ENCODE measurements around the gene IGSF6. TPM values are rescaled to one million over a fixed set of nuclear protein-coding genes. Genes with fewer than 3 reads are reported as not detected.

IGSF6 gene
- total RNA-seq, 1 experiment from 2014 or later = 0.23 TPM

- in situ Hi-C loops (cut with HindIII; ENCODE audit: low pct_unique_long_range_greater_than_20kb, low sequenced_read_pairs) = no loop called here
- Histone ChIP-seq H3K36me3 (ENCODE audit: control insufficient read depth, insufficient read depth, low read length) (no peaks in the 10 kb centered on the region), H3K4me3 (ENCODE audit: low read depth in 2 of 2, low read length in 2 of 2) (no peak overlapping the region), H3K4me1 (ENCODE audit: control insufficient read depth, insufficient read depth, low read length) (peaks cover 11% of the 10 kb centered on the region; the same call in 1 of the 2 replicates), H3K27ac (ENCODE audit: low read length) (no peak overlapping the region), H3K27me3 (ENCODE audit: control insufficient read depth, insufficient read depth, low read length) (no peaks in the 10 kb centered on the region), H3K9me3 (ENCODE audit: control insufficient read depth, insufficient read depth, low read depth, low read length) (no peaks in the 10 kb centered on the region)
- DNase-seq (ENCODE audit: low read depth, low spot score) = no peak
- CTCF ChIA-PET = no interaction called here
- no TSS peak for BruUV-seq (replicated peaks)
- TF ChIP-seq, protein P1, sequence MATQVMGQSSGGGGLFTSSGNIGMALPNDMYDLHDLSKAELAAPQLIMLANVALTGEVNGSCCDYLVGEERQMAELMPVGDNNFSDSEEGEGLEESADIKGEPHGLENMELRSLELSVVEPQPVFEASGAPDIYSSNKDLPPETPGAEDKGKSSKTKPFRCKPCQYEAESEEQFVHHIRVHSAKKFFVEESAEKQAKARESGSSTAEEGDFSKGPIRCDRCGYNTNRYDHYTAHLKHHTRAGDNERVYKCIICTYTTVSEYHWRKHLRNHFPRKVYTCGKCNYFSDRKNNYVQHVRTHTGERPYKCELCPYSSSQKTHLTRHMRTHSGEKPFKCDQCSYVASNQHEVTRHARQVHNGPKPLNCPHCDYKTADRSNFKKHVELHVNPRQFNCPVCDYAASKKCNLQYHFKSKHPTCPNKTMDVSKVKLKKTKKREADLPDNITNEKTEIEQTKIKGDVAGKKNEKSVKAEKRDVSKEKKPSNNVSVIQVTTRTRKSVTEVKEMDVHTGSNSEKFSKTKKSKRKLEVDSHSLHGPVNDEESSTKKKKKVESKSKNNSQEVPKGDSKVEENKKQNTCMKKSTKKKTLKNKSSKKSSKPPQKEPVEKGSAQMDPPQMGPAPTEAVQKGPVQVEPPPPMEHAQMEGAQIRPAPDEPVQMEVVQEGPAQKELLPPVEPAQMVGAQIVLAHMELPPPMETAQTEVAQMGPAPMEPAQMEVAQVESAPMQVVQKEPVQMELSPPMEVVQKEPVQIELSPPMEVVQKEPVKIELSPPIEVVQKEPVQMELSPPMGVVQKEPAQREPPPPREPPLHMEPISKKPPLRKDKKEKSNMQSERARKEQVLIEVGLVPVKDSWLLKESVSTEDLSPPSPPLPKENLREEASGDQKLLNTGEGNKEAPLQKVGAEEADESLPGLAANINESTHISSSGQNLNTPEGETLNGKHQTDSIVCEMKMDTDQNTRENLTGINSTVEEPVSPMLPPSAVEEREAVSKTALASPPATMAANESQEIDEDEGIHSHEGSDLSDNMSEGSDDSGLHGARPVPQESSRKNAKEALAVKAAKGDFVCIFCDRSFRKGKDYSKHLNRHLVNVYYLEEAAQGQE (IDR thresholded peaks at IDR 0.05; ENCODE audit: insufficient read depth in 1 of 2, low read depth in 2 of 2, low read length in 1 of 2) = no peak
- POLR2A ChIA-PET = no interaction called here
- intact Hi-C loops (cut with micrococcal nuclease; ENCODE audit: unreplicated experiment) = no loop called here
- no peak for ATAC-seq
Measured at GRCh38 chr16:21613361-21613760, 39.0 kb downstream of the IGSF6 start.

GRCh38 chr16:21611556-21612384, 40.6 kb downstream of the IGSF6 start:
- peaks cover 11% of the 10 kb centered on the region; the same call in 1 of the 2 replicates for H3K4me1 ChIP-seq (ENCODE audit: control insufficient read depth, insufficient read depth, low read length)
- in situ Hi-C loops (cut with HindIII; ENCODE audit: low pct_unique_long_range_greater_than_20kb, low sequenced_read_pairs) (no loop called here), intact Hi-C loops (cut with micrococcal nuclease; ENCODE audit: unreplicated experiment) (no loop called here)
- no peak overlapping the region for H3K27ac ChIP-seq (ENCODE audit: low read length)
- no peaks in the 10 kb centered on the region for H3K27me3 ChIP-seq (ENCODE audit: control insufficient read depth, insufficient read depth, low read length)
- DNase-seq (ENCODE audit: low read depth, low spot score) (no peak), ATAC-seq (no peak)
- BruUV-seq (replicated peaks) = no TSS peak
- CTCF ChIA-PET = interaction anchor here (0.5 to 0.6 kb wide), 2 partner anchors 31 to 63 kb away, joined by 3 to 4 read pairs; no protein-coding TSS in a partner anchor
- POLR2A ChIA-PET = no interaction called here
- TF ChIP-seq CTCF (IDR thresholded peaks at IDR 0.05) (no peak), SIN3A (IDR thresholded peaks at IDR 0.05; ENCODE audit: borderline replicate concordance, insufficient read depth, low read depth, low read length) (no peak), POLR2AphosphoS5 (IDR thresholded peaks at IDR 0.05; ENCODE audit: low read depth, low read length) (no peak), TCF7L2 (IDR thresholded peaks at IDR 0.05; ENCODE audit: low read depth, low read length) (no peak)
- TF ChIP-seq, protein P1 (IDR thresholded peaks at IDR 0.05; ENCODE audit: insufficient read depth in 1 of 2, low read depth in 2 of 2, low read length in 1 of 2) = no peak
- H3K4me3 ChIP-seq (ENCODE audit: low read depth in 2 of 2, low read length in 2 of 2) = no peak overlapping the region
- no peaks in the 10 kb centered on the region for H3K36me3 ChIP-seq (ENCODE audit: control insufficient read depth, insufficient read depth, low read length)
- no peaks in the 10 kb centered on the region for H3K9me3 ChIP-seq (ENCODE audit: control insufficient read depth, insufficient read depth, low read depth, low read length)

All from Panc1 (cell line).